ENCODE measurements around the gene CARD10. TPM values are rescaled to one million over a fixed set of nuclear protein-coding genes. Genes with fewer than 3 reads are reported as not detected.

CARD10 gene
- total and polyA plus RNA-seq, 2 of the 13 experiments (the other 11 are each of a cell fraction or from before 2014, with no cell fraction given): 35.2 to 55.8 TPM

DNA sequence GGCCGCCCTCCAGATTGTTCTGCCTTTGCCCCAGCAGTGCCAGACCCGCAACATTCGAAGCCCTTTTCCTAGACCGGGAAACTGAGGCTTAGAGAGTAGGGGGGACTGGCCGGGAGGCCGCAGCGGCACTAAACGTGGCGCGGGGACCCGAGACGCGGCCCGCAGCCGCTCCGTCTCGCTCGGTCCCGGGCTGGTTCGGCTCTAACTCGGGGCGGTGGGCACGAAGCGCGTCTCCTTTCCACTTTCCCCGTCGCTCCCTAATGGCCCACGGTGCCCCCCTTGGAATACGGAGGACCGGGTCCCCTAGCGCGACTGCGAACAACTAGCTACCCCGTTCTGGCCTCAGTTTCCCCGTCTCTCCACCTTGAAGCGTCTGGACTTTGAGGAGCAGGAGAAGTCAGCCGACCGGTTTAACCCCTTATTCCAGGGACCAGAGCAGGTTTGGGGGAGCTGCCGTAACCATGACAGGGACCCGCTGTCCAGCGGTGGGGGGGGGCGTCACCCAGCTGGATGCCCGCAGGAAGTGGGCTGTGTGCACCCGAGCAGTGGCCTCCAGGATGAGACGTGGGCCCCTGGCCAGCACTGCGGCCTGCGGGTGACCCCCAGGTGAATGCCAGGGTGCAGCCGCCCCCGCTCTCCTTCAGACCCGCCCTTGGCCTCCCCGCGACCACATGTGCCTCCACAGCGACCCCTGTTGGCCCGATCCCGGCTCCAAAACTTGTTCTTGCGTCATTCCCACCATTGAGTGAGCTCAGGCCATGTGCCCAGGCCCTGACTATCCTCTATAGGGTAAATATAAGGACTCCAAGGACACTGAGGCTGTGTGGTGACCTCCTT is 42.2 kb upstream of the CARD10 start (continued):
- TF ChIP-seq TBP (CRISPR knock-in tag; IDR thresholded peaks at IDR 0.05): 0 out of 2 replicates have a peak, but pooled peaks have one; percentile 65
- no peak for TF ChIP-seq SNRNP70 (IDR thresholded peaks at IDR 0.05; ENCODE audit: low read depth, low read length)
- no peak for TF ChIP-seq ZNF431 (CRISPR knock-in tag; IDR thresholded peaks at IDR 0.05; ENCODE audit: borderline replicate concordance, low read depth)
- TF ChIP-seq ZHX1 (CRISPR knock-in tag; IDR thresholded peaks at IDR 0.05; ENCODE audit: low read depth): no peak
- TF ChIP-seq RBAK (CRISPR knock-in tag; IDR thresholded peaks at IDR 0.05): no peak
- TF ChIP-seq ZNF33B (CRISPR knock-in tag; IDR thresholded peaks at IDR 0.05): no peak
- TF ChIP-seq KAT8 (CRISPR knock-in tag; IDR thresholded peaks at IDR 0.05): peak; percentile 62
- 0 out of 2 replicates have a peak, but pooled peaks have one; percentile 49 for TF ChIP-seq ZNF75D (CRISPR knock-in tag; IDR thresholded peaks at IDR 0.05; ENCODE audit: borderline replicate concordance)
- TF ChIP-seq ARHGAP35 (CRISPR knock-in tag; IDR thresholded peaks at IDR 0.05; ENCODE audit: borderline replicate concordance): peak; percentile 51; the same call in 1 of the 2 replicates
- TF ChIP-seq ZNF142 (CRISPR knock-in tag; IDR thresholded peaks at IDR 0.05): peak; percentile 63
- no peak for TF ChIP-seq ZNF572 (CRISPR knock-in tag; IDR thresholded peaks at IDR 0.05)
- TF ChIP-seq, protein P1, sequence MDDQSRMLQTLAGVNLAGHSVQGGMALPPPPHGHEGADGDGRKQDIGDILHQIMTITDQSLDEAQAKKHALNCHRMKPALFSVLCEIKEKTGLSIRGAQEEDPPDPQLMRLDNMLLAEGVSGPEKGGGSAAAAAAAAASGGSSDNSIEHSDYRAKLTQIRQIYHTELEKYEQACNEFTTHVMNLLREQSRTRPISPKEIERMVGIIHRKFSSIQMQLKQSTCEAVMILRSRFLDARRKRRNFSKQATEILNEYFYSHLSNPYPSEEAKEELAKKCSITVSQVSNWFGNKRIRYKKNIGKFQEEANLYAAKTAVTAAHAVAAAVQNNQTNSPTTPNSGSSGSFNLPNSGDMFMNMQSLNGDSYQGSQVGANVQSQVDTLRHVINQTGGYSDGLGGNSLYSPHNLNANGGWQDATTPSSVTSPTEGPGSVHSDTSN (CRISPR knock-in tag; IDR thresholded peaks at IDR 0.05; ENCODE audit: borderline replicate concordance): no peak
- no peak for TF ChIP-seq ZNF564 (CRISPR knock-in tag; IDR thresholded peaks at IDR 0.05)
- TF ChIP-seq ARID2 (CRISPR knock-in tag; IDR thresholded peaks at IDR 0.05; ENCODE audit: borderline replicate concordance): no peak
- peak; percentile 82; the same call in 1 of the 2 replicates for TF ChIP-seq GABPB1 (CRISPR knock-in tag; IDR thresholded peaks at IDR 0.05)
- TF ChIP-seq HES4 (CRISPR knock-in tag; IDR thresholded peaks at IDR 0.05; ENCODE audit: borderline replicate concordance): no peak

All from HepG2 (cell line).